DND-41 (cell line): Measurements from ENCODE around the gene ANG.
"Not testable (repeated sequence)": the region's sequence is repeated elsewhere in the genome, so short reads cannot be mapped to it uniquely, and the experiment has no call there.

Source experiments
- ATAC-seq: fragments of 200-7000 bp; cut with Tn5 transposase; 3 replicates; pipeline ENCODE4 v1.9.1; 2021; ENCODE audit warnings: low read depth; ENCODE audit not compliant: insufficient read depth
- DNase-seq: peaks from one replicate; pipeline ENCODE4 v3.0.0-alpha.2; 2020
- H2AFZ ChIP-seq: 2 replicates; pipeline ENCODE4 v1.6.0; 2012; ENCODE audit warnings: low read depth, low read length
- H3K27ac ChIP-seq: 2 replicates; pipeline ENCODE4 v1.5.1; 2012; ENCODE audit warnings: low read length, inconsistent platforms
- H3K27me3 ChIP-seq: fragments of 200-600 bp; sonication (generic); 2 replicates; pipeline ENCODE4 v1.6.0; 2012; ENCODE audit warnings: low read length, mild to moderate bottlenecking, inconsistent platforms; ENCODE audit not compliant: insufficient read depth, poor library complexity
- H3K36me3 ChIP-seq: 2 replicates; pipeline ENCODE4 v1.5.1; 2012; ENCODE audit warnings: low read length, inconsistent platforms; ENCODE audit not compliant: insufficient read depth
- H3K4me1 ChIP-seq: 2 replicates; pipeline ENCODE4 v1.5.1; 2012; ENCODE audit warnings: mild to moderate bottlenecking, low read length; ENCODE audit not compliant: insufficient read depth
- H3K4me2 ChIP-seq: 2 replicates; pipeline ENCODE4 v1.6.0; 2012; ENCODE audit warnings: mild to moderate bottlenecking, moderate library complexity, low read length, inconsistent platforms; ENCODE audit not compliant: insufficient read depth
- H3K4me3 ChIP-seq, 2 experiments: fragments of 200-600 bp in 1 of 2; shearing (Covaris generic) in 1 of 2; 2 replicates each; pipeline ENCODE4 v1.5.1; 2012 to 2016; ENCODE audit warnings: inconsistent platforms in 2 of 2, low read length in 2 of 2, mild to moderate bottlenecking in 2 of 2, low read depth in 1 of 2, moderate library complexity in 1 of 2
- H3K79me2 ChIP-seq: 2 replicates; pipeline ENCODE4 v1.6.0; 2012; ENCODE audit warnings: low read length, inconsistent platforms; ENCODE audit not compliant: insufficient read depth
- H3K9ac ChIP-seq: 2 replicates; pipeline ENCODE4 v1.6.0; 2012; ENCODE audit warnings: low read depth, mild to moderate bottlenecking, inconsistent platforms, low read length, moderate library complexity
- H3K9me3 ChIP-seq: 2 replicates; pipeline ENCODE4 v1.5.1; 2012; ENCODE audit warnings: low read length, moderate library complexity, mild to moderate bottlenecking, inconsistent platforms; ENCODE audit not compliant: insufficient read depth, severe bottlenecking
- H4K20me1 ChIP-seq: 2 replicates; pipeline ENCODE4 v1.6.0; 2012; ENCODE audit warnings: low read length; ENCODE audit not compliant: insufficient read depth
- EZH2 ChIP-seq: IDR thresholded peaks from 3 replicates; pipeline ENCODE4 v1.6.1; 2012; ENCODE audit warnings: borderline replicate concordance, low read depth, mild to moderate bottlenecking, moderate library complexity, low read length, inconsistent platforms; ENCODE audit not compliant: severe bottlenecking
- TF ChIP-seq, protein P1 (sequence below): IDR thresholded peaks from 2 replicates; pipeline ENCODE4 v1.5.1; 2012; ENCODE audit warnings: borderline replicate concordance, low read length, moderate library complexity, mild to moderate bottlenecking; ENCODE audit not compliant: poor library complexity, severe bottlenecking; ENCODE audit errors: extremely low read depth

Gene ANG

DNA sequence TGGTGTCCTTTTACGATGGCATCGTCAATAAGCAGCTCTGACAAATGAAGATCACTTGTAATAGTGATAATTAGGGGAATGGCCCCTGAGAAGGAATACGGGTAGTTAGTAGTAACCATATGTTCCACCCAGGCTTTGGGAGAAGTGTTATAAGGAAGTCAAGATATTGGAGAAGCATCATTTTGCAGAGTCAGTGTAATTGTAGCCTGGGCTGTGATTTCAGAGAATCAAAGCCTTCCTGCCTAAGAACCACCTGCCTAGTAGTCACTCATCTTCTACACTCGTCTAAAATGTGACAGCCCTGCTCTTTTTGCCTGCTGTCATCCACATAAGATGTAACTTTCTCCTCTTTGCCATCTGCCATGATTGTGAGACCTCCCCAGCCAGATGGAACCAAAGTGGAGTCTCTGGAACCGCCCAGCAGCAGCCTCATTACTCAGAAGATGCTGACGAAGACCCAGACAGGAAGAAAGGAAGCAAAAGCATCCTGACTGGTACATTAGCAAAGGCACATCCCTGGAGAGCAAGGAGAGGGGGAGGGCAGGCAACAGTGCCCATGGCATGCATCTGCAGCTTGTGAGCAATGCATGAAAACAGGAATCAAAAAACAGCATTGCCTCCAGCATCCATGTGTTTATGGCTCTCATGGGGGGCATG, 44.5 kb downstream of the ANG start:
- Histone ChIP-seq H3K79me2 (no peaks in the 10 kb centered on the region), H4K20me1 (no peaks in the 10 kb centered on the region), H3K4me3 (no peak overlapping the region), H3K9ac (no peak overlapping the region), H3K27me3 (no peaks in the 10 kb centered on the region), H3K27ac (no peak overlapping the region), H2AFZ (no peak overlapping the region), H3K4me2 (no peak overlapping the region), H3K36me3 (no peaks in the 10 kb centered on the region), H3K9me3 (no peaks in the 10 kb centered on the region), H3K4me1 (no peaks in the 10 kb centered on the region)
- DNase-seq (no peak), ATAC-seq (no peak)
- TF ChIP-seq EZH2, result no peak
- TF ChIP-seq, protein P1, sequence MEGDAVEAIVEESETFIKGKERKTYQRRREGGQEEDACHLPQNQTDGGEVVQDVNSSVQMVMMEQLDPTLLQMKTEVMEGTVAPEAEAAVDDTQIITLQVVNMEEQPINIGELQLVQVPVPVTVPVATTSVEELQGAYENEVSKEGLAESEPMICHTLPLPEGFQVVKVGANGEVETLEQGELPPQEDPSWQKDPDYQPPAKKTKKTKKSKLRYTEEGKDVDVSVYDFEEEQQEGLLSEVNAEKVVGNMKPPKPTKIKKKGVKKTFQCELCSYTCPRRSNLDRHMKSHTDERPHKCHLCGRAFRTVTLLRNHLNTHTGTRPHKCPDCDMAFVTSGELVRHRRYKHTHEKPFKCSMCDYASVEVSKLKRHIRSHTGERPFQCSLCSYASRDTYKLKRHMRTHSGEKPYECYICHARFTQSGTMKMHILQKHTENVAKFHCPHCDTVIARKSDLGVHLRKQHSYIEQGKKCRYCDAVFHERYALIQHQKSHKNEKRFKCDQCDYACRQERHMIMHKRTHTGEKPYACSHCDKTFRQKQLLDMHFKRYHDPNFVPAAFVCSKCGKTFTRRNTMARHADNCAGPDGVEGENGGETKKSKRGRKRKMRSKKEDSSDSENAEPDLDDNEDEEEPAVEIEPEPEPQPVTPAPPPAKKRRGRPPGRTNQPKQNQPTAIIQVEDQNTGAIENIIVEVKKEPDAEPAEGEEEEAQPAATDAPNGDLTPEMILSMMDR, result no peak

DNA sequence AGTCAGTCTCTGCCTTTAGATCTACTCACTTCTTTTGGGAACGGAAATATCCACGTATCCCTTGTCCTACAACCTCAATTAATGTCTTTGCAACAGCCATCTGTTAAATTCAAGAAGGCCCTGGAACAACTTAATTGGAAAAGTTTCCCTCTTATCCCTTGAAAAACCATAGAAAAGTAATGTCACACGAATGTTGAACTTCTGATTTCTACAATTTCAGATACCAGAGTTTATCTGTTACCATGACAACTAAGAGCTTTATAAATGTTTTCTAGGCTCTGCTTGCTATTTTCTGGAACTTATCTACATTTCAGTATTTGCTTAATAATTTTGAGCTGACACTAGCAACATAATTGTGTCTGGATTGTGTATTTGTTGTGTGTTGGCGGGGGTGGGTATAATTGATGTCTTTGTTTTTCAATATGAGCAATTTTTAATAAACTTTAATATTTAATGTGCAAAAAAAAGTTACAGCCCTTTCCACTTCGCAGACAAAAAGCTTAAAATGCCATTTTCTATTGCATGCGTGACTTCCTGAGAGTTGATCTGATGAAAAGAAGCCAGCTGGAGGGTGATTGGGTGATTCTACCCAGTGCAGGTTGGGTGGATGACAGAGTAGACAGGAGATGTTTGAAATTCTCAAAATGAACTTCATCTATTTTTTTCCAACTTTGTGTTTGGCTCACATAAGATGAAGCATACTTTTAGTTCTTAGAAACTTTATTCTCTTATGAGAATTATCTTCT, 45.3 kb downstream of the ANG start:
- no peak overlapping the region for H3K4me2 ChIP-seq
- H2AFZ ChIP-seq, result no peak overlapping the region
- no peaks in the 10 kb centered on the region for H3K27me3 ChIP-seq
- H4K20me1 ChIP-seq, result no peaks in the 10 kb centered on the region
- no peak for ATAC-seq
- no peak for TF ChIP-seq EZH2
- TF ChIP-seq, protein P1, result no peak
- H3K9me3 ChIP-seq, result no peaks in the 10 kb centered on the region
- H3K36me3 ChIP-seq, result no peaks in the 10 kb centered on the region
- DNase-seq, result no peak
- no peak overlapping the region for H3K27ac ChIP-seq
- H3K9ac ChIP-seq, result no peak overlapping the region
- no peaks in the 10 kb centered on the region for H3K4me1 ChIP-seq
- H3K4me3 ChIP-seq, result no peak overlapping the region
- no peaks in the 10 kb centered on the region for H3K79me2 ChIP-seq

DNA sequence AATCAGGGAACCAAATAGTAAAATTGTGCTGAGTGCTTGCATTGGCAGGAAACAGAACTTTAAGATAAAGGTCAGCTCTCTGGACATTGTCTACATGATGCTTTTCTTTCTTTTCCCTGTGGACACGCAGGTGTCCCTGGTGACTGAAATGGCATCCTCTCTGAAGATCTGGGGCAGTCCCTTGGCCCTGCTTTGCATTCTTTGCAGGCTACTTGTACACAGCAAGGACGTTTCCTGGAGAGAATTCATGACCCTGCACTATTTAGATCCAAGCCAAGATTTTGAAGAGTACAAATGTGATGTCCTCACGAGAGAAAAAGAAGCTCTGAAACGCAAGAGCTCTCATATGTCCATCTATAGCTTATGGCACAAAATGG, 45.9 kb downstream of the ANG start:
- no peaks in the 10 kb centered on the region for H3K4me1 ChIP-seq
- H3K9me3 ChIP-seq, result no peaks in the 10 kb centered on the region
- H3K4me3 ChIP-seq, result no peak overlapping the region
- DNase-seq, result no peak
- no peak overlapping the region for H2AFZ ChIP-seq
- no peak overlapping the region for H3K4me2 ChIP-seq
- no peaks in the 10 kb centered on the region for H3K36me3 ChIP-seq
- no peak for TF ChIP-seq EZH2
- TF ChIP-seq, protein P1, result no peak
- ATAC-seq, result no peak
- no peaks in the 10 kb centered on the region for H3K79me2 ChIP-seq
- H3K27me3 ChIP-seq, result no peaks in the 10 kb centered on the region
- H3K27ac ChIP-seq, result no peak overlapping the region
- H4K20me1 ChIP-seq, result no peaks in the 10 kb centered on the region
- H3K9ac ChIP-seq, result no peak overlapping the region

DNA sequence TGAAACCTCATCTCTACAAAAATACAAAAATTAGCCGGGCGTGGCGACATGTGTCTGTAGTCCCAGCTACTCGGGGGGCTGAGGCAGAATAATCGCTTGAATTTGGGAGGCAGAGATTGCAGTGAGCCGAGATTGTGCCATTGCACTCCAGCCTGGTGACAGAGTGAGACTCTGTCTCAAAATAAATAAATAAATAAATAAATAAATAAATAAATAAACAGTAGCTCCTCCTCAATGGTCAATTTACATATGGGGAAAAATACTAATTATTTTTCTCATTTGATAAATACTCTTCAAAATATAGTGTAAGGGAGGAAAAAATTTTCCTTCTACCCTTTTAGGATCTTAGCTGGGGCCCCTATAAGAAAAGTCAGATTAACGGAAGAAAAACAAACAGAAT, 49.7 kb downstream of the ANG start:
- not testable (repeated sequence) for H3K4me1 ChIP-seq, H3K36me3 ChIP-seq, H2AFZ ChIP-seq, H3K9ac ChIP-seq, H3K9me3 ChIP-seq, DNase-seq, H3K4me2 ChIP-seq, ATAC-seq, H3K4me3 ChIP-seq, H3K79me2 ChIP-seq, H3K27ac ChIP-seq, H4K20me1 ChIP-seq, H3K27me3 ChIP-seq
